ENCODE data around the gene PPP4R1.

PPP4R1 gene

DNA sequence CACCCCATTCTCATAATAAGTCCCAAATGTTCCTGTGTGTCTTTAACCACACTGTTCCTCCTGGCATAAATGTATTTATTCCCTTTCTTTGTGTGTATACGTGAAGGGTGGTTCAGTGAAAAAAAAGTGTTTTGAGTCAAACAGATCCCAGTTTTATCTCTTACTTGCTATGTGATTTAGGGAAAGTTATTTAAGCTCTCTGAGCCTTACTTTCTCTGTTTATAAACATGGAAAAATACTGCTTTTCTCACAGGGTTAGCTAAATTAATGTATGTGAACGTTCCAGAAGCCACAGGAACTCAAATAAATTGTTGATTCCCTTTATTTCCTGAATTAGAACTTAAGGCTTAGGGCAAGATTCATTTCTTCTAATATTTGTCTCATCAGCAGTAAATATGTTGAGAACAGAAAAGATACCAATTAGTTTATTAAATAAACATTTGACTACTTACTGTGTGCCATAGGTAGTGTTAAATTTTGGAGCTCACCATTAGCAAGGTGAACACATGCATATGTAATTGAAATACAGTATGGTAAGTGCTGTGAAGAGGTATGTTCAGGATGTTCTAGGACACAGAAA is 105.8 kb downstream of the PPP4R1 start:
- no peak for DNase-seq (ENCODE audit: low read depth in 2 of 2)

DNA sequence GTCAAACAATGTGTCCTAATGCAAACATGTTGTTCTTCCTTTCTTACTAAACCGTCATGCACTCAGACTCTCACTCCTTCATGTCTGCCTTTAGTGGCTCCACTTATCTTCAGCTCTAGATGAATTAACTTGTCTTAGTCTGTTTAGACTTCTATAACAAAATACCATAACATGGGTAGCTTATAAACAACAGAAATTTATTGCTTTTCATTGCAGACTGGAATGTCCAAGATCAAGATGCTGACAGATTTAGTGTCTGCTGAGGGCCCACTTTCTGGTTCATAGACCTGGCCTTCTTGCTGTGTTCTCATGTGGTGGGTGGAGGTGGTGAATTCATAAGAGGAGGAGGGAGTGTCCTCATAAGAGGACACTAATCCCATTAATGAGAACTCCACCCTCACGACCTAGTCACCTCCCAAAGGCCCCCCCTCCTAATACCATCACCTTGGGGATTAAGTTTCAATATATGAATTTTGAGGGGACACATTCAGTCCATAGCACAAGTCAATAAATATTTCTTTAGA is 106.7 kb downstream of the PPP4R1 start:
- DNase-seq (ENCODE audit: low read depth in 2 of 2): no peak

DNA sequence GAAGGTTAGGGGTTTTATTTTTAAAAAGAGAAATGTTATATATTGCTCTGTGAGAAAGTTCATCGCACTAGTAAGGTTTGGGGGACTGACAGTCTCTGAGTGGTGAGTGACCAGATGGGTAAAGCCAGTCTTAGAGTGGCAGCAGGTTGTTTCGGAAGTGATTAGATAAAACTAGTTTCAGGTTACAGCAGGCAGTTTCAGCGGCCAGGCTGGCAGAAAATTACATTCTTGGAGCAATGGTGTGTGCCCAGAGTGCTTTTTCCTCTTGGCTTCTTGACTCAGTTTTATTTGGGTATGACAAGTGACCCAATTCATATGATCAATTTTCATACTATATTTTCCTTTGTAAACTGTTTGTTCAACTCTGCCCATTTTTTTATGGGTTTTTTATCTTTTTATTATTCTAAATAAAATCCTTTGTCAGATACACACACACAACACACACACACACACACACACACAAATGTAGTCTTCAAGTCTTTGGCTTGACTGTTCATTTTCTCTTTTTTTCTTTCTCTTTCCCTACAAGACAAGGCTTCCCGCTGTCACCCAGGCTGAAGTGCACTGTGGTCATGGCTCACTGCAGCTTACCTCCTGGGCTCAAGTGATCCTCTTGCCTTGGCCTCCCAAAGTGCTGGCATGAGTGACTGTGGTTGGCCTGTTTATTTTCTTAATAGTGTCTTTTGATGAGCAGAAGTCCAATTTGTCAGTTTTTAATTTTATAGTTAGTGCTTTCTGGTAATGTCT is 108.1 kb downstream of the PPP4R1 start:
- DNase-seq (ENCODE audit: low read depth in 2 of 2): no peak
